GM21717 (cell line): Measurements from ENCODE around the gene PDE4D.

Experiments used
- ATAC-seq: cut with Tn5 transposase; IDR thresholded peaks from one replicate; pipeline ENCODE4 v1.9.1; 2021; ENCODE audit warnings: mild to moderate bottlenecking, moderate library complexity; ENCODE audit not compliant: unreplicated experiment

PDE4D gene

GRCh38 chr5:59037453-59037852, 856.1 kb downstream of the PDE4D start:
- ATAC-seq = no peak

GRCh38 chr5:59037041-59037440, 856.5 kb downstream of the PDE4D start:
- ATAC-seq = no peak

DNA sequence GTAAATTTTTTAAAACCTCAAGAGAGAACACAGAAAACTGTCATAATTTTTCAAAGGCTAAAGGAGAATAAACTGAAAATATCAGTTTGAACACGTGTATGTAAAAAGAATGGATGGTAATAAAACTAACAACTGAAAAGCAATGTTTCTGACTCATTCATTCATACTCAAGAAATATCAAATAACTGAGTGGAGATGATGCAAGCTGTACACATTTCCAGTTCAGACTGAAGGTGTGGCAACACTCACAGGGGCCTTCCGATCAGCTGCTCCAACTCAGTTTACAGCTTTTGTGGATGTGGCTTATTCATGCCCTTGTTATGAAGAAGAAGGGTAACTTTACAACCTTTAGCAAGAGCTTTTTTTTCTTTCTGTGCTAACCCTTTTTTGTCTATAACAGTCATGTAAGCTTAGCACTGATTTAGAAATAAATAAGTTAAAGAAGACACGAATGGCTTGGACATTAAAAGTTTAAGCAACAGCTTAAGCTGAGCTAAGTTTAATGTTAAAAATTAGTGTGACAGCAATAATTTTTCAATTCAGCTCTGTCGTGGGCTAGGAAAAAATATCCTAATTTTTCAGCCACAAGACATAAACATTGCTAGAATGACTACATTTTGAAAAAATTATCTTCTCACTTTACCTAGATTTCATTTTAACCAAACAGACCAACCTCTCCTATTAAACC, 857.1 kb downstream of the PDE4D start:
- no peak for ATAC-seq

DNA sequence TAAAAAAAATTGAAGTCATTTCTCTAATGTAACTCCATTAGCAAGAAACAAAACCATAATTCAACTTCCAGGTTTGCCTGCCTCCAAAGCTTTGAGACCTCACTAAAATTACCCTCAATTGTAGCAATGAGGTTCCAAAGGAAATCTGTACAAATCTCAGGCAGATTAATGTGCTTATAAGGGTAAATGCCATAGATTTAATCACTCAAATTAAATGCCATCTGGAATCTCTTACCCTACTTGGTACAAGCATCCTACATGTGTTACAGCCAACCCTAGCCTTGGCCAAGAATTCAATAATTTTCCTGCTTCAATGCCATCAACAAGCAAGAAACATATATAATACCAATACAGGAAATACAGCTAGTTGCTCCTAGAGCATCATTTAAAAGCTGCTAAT, 857.8 kb downstream of the PDE4D start:
- no peak for ATAC-seq

- ATAC-seq = peak; percentile 38
Measured at GRCh38 chr5:59034498-59035186, 858.9 kb downstream of the PDE4D start.

DNA sequence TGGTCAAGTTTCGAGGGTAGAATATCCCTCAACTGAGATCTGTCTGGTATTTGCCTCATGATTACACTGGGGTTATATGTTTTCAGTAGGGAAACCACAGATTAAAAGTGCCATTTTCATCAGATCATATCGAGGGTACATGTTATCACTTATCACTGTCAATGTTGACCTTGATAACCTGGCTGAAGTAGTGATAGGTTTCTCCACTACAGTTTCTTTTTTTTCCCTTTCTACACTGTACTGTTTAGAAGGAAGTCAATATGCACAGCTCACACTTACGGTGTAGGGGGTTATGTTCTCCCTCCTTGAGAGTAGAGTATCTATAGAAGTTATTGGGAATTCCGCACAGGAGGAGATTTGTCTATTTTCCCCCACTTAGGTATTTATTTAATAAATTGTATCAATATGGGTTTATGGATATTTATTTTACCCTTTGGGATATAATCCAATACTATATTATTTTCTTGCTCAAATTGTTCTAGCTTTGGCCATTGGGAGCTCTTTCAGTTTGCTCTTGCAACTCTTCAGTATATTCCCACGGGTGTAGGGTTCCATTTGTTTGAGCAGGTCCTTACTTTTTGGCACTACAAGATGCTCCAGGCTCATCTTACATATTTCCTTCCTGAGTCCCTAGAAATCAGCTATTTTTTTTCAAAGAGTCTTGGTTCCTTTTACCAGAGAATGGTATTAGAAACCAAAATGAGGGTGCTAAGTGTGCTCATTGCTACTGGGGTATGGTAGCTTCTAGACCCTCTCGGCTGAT, 866.2 kb downstream of the PDE4D start:
- no peak for ATAC-seq

GRCh38 chr5:59025734-59026133, 867.8 kb downstream of the PDE4D start:
- ATAC-seq = no peak

DNA sequence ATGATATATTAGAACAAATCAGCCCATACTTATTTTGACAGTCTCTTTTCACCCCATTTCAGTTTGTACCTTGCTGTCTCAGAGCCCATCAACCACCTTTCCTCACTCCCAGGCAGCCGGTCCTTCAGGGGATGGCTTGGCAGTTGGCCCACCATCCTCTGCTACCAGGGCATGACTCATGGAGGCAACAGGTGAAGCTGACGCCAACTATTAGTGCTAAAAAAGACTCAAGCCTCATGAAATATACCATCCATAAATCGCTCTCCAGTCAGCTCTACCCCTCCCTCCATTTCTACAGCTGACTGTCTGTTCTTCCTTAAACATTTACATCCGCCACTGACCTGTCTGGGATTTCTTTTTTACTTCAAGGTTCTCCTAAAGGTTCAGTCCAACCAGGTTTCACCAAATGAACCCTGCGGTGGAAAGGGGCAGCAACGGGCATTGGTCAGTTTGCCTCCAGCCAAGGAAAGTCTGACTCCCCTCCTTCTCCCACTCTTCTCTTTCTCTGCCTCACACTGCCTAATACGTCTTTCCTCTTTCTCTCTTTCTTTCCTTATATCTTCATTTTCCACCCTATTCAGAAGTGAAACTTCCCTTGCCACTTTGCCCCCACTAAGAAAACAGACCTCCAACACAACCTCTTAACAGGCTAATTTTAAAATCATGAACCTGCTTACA, 871.5 kb downstream of the PDE4D start:
- no peak for ATAC-seq

- no peak for ATAC-seq
Measured at GRCh38 chr5:59021286-59021673, 872.2 kb downstream of the PDE4D start.

DNA sequence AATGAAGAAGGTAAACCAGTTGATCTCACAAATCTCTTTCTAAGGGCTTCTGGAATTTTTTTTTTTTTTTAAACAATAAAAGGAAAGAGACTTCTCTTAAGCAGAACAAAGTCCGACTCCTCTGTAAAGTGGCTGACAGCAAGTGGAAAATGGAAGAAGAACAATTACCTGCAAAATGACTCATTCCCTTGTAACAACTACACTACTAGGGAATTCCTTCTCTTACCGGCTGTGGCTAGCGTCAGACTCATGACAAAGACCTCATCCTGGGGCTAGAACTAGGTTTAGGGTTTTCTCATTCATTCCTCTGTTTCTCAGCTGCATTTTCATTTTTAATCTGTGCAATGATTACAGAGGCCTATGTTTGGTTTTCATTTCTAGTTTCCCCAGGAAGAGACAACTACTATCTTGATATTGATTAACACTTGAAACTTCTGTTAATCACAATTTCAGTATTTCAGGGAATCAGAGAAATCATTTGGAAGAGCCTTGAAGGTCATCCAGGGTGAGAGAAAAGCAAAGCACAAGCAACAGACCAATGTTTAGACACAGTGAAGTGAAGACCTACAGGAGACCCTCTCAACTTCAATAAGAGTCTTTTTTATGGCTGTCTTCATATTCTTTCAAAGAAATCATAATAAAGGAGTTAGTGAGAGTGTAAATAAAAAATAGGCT, 872.8 kb downstream of the PDE4D start:
- ATAC-seq = no peak

DNA sequence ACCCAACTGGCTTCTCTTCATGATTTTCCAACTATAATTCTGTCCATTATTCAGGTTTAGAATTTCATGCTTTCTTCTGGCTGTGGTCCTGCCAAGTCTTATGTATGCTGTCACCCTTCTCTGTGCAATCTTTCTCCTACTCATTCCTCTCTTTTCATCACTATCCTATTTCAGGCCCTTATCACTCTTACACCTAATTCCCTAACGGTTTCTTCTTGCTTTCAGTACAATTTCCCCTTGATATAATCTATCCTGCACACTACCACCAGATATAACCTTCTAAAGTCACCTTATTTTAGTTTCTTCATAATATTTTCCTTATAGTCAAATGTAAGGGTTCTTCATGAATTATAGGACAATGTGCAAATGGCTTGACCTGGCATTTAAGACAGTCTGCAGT, 874.4 kb downstream of the PDE4D start:
- ATAC-seq = no peak

- no peak for ATAC-seq
Measured at GRCh38 chr5:59016925-59017324, 876.6 kb downstream of the PDE4D start.

DNA sequence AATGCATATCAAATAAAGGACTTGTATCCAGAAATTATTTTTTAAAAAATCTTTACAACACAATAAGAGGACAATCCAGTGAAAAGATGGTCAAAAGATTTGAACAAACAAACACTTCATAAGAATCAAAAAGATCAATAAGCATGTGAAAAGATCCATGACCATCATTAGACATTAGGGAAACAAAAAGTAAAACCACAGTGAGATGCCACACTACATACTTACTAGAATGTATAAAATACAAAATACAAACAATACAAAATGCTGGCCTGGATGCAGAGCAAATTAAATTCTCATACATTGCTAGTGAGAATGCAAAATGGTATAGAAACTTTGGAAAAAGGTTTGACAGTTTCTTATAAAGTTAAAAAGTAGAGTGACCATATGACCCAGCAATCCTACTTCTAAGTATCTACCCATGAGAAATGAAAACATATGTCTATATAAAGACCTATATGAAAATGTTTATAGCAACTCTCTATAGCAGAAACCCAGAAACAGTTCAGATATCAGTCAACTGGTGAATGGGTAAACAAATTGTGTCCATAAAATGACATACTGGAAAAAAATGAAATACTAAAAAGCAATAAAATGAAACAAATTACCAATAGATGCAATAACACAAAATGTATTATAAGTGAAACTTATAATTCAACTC, 884.6 kb downstream of the PDE4D start:
- ATAC-seq = no peak

DNA sequence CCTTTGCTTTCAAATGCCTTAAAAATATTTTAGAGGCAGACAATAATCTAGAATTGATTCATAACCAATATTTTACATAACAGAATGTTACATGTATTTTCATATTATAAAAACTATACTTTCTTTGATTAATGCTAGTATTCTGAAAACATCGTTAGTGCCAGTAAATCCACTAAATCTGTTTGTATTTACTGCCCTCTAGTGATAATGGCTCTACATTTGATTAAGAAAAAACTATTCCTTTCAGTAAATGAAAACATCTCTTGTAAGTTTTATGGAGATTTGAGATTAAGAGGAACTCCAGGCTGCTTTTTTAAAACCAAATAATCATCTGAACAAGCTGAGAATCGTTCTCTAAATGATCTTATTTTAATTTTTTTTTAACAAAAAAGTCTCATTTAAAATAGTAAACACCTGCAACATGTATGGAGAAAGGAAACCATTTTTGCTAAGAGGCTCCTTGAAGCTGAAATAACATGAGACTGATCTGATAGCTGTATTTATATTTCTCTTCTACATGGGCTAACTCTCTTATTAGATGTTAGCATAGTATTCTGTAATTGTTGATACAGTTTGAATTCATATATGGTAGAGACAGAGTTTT, 886.0 kb downstream of the PDE4D start:
- ATAC-seq = no peak

DNA sequence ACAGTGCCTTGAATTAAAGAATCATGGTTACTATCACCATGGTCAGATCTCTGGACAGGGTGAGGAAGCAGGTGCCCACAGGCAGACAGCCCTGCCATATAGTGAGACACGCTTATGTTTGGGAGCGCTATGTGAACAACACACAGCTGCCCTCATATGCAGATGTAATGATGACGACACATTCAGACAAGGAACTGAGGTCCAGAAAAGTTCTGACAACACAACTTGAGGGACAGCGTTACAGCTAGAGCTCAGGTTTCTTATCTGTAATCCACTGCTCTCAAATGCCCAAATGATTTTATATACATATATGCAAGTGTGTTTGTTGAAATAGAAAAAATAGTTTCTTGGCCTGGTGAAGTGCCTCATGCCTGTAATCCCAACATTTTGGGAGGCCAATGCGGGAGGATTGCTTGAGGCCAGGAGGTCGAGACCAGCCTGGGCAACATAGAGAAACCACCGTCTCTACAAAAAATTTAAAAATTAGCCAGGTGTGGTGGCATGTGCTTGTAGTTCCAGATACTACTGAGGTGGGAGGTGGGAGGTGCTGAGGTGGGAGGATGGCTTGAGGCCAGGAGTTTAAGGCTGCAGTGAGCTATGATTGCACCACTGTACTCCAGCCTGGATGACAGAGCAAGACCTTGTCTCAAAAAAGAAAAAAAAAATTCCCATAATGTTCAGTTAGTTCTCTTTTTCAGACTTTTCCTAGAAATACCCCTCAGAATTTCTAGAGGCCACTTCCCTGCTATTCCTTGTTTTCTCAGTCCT, 887.4 kb downstream of the PDE4D start:
- ATAC-seq = no peak

DNA sequence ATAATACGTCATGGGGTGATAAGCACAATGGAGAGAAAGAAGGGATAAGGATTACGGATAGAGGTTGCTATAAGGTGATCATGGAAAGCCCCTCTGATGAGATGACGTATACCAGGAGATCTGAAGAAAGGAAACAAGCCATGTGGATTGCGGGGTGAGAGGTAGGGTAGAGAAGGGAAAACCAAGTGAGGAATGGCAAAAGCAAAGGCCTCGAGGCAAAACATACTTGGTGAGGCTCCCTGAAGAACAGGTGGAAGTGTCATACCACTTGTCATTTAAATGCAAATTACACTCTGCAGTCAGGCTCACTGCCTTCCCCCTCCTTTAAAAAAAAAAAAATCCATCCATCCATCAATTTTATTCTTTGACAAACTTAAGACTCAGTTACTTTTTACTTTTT, 889.9 kb downstream of the PDE4D start:
- ATAC-seq = no peak

GRCh38 chr5:59003124-59003523, 890.4 kb downstream of the PDE4D start:
- no peak for ATAC-seq

DNA sequence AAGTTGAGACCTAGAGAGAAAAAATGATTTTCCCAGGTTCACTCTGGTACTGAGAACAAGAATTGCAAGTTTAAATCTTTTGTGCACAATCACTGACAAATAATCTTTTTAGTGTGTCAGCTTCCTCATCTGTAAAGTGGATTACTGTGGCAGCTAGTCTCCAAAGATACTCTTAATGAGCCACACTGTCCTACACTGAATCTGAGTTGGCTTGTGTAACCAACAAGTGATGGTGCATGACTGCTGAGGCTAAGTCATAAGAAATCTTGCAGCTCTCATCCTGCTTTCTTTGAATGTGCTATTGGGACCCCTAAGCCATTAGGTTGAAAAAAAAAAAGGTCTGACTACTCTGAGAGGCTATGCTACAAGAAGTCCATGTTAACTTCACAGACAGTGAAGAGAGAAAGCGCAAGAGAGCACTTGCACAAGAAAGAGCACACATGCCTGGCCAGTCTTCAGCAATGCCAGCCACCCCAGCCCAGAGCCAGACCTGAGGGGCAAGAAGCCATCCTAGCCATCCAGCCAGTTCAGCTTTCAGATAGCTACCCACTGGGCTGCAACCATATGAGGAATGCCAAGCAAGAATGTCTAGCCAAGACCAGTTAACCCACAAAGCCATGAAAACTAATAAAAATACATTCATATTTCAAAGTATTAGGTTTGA, 891.2 kb downstream of the PDE4D start:
- ATAC-seq = no peak

- ATAC-seq = no peak
Measured at GRCh38 chr5:59001716-59002115, 891.8 kb downstream of the PDE4D start.
